Breast epithelium (tissue), 4 donors: ENCODE measurements around the gene BICD1. TPM values are rescaled to one million over a fixed set of nuclear protein-coding genes. Genes with fewer than 3 reads are reported as not detected.

Source experiments
- DNase-seq, 2 donors: peaks; one replicate each; pipeline ENCODE4 v3.0.0-alpha.2; 2019; ENCODE audit warnings: low spot score in 2 of 2
- H3K27ac ChIP-seq, 2 donors: fragments of 200-600 bp; sonication (generic) in 1 of 2; one replicate each; pipeline ENCODE4 v1.5.1; 2016 to 2019; ENCODE audit warnings: mild to moderate bottlenecking in 1 of 2
- H3K27me3 ChIP-seq, 2 donors: fragments of 200-600 bp; sonication (generic) in 1 of 2; one replicate each; pipeline versions ENCODE4 v1.5.1 to v1.6.0; 2017 to 2019; ENCODE audit warnings: control low read depth in 1 of 2, mild to moderate bottlenecking in 1 of 2
- H3K36me3 ChIP-seq: fragments of 200-600 bp; one replicate; pipeline ENCODE4 v1.5.1; 2019
- H3K4me1 ChIP-seq, 2 donors: fragments of 200-600 bp; sonication (generic); one replicate each; pipeline ENCODE4 v1.5.1; 2016 to 2019; ENCODE audit warnings: control low read depth in 1 of 2
- H3K4me3 ChIP-seq, 3 donors: fragments of 200-600 bp; sonication (generic); 1 replicate in 2 of 3; 2 replicates in 1 of 3; pipeline ENCODE4 v1.5.1; 2016 to 2019; ENCODE audit warnings: mild to moderate bottlenecking in 3 of 3, moderate library complexity in 2 of 3
- H3K9me3 ChIP-seq, 2 donors: fragments of 200-600 bp; sonication (generic) in 1 of 2; one replicate each; pipeline ENCODE4 v1.5.1; 2016 to 2019; ENCODE audit warnings: control low read depth in 1 of 2
- POLR2A ChIP-seq: fragments of 450-650 bp; IDR thresholded peaks from one replicate; pipeline ENCODE4 v1.6.1; 2016; ENCODE audit warnings: antibody characterized with exemption, mild to moderate bottlenecking, moderate library complexity
- POLR2AphosphoS5 ChIP-seq, 3 donors: sonication (generic); formaldehyde crosslinking; IDR thresholded peaks; one replicate each; pipeline ENCODE4 v1.6.1; 2017; ENCODE audit warnings: antibody characterized with exemption in 3 of 3
- intact Hi-C: fragments of 100-400 bp; cut with DNase I; formaldehyde crosslinking; loops from one replicate; pipeline ENCODE4 v1.15.1; 2023; ENCODE audit warnings: low total_unique reads
- total RNA-seq, 3 donors: library from RNA; depleted of rRNA; stranded (reverse); fragments of >200 nt; gene quantifications; one replicate each; pipeline ENCODE4 v1.1.0, GENCODE V29; 2016
- TF ChIP-seq, protein P1 (sequence below), 3 donors: fragments of 450-650 bp; IDR thresholded peaks; one replicate each; pipeline ENCODE4 v1.5.1; 2016 to 2017; ENCODE audit warnings: antibody characterized with exemption in 3 of 3, mild to moderate bottlenecking in 3 of 3, moderate library complexity in 3 of 3

BICD1 gene
- total RNA-seq, 3 donors from 2014 or later, result 7.2 to 31.5 (median 18.4) TPM

DNA sequence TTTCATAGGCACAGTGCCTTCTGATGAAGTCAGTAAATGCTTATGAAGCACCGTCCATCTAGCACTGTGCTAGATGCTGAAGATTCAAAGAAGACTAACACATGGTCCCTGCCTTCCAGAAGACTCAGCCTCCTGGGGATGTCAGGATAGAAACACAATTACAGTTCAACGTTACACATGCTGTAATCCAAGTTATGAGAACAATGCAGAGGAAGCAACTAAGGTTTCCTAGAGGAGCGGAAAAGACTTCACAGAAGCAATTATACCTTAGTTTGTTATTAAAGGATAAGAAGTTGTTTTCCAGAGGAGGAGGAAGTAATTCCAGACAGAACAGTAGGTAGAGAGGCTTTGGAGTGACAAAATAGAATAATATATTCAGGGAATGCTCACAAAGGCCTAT, 225.8 kb downstream of the BICD1 start:
- Histone ChIP-seq H3K27me3 (no peaks in the 10 kb centered on the region), H3K4me3 (no peak overlapping the region), H3K27ac (no peak overlapping the region), H3K9me3 (no peaks in the 10 kb centered on the region), H3K4me1 (no peaks in the 10 kb centered on the region), H3K36me3 (no peaks in the 10 kb centered on the region)
- DNase-seq, result no peak
- intact Hi-C loops, result no loop called here
- TF ChIP-seq POLR2A, result no peak
- TF ChIP-seq, protein P1, sequence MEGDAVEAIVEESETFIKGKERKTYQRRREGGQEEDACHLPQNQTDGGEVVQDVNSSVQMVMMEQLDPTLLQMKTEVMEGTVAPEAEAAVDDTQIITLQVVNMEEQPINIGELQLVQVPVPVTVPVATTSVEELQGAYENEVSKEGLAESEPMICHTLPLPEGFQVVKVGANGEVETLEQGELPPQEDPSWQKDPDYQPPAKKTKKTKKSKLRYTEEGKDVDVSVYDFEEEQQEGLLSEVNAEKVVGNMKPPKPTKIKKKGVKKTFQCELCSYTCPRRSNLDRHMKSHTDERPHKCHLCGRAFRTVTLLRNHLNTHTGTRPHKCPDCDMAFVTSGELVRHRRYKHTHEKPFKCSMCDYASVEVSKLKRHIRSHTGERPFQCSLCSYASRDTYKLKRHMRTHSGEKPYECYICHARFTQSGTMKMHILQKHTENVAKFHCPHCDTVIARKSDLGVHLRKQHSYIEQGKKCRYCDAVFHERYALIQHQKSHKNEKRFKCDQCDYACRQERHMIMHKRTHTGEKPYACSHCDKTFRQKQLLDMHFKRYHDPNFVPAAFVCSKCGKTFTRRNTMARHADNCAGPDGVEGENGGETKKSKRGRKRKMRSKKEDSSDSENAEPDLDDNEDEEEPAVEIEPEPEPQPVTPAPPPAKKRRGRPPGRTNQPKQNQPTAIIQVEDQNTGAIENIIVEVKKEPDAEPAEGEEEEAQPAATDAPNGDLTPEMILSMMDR (IDR thresholded peaks at IDR 0.05), result no peak
- TF ChIP-seq POLR2AphosphoS5 (IDR thresholded peaks at IDR 0.05), result no peak

- no peak overlapping the region for H3K27ac ChIP-seq
- no peak for DNase-seq
- H3K36me3 ChIP-seq, result no peaks in the 10 kb centered on the region
- TF ChIP-seq POLR2A, result no peak
- TF ChIP-seq, protein P1 (IDR thresholded peaks at IDR 0.05), result no peak
- TF ChIP-seq POLR2AphosphoS5 (IDR thresholded peaks at IDR 0.05), result no peak
- no peaks in the 10 kb centered on the region for H3K9me3 ChIP-seq
- H3K4me3 ChIP-seq, result no peak overlapping the region
- intact Hi-C loops, result no loop called here
- no peaks in the 10 kb centered on the region for H3K4me1 ChIP-seq
- no peaks in the 10 kb centered on the region for H3K27me3 ChIP-seq
Observed at GRCh38 chr12:32334371-32334777, 227.7 kb downstream of the BICD1 start.

- Histone ChIP-seq H3K36me3 (no peaks in the 10 kb centered on the region), H3K4me3 (no peak overlapping the region), H3K27ac (no peak overlapping the region), H3K27me3 (no peaks in the 10 kb centered on the region), H3K4me1 (no peaks in the 10 kb centered on the region), H3K9me3 (no peaks in the 10 kb centered on the region)
- TF ChIP-seq, protein P1 (IDR thresholded peaks at IDR 0.05), result no peak
- TF ChIP-seq POLR2AphosphoS5 (IDR thresholded peaks at IDR 0.05), result no peak
- no peak for TF ChIP-seq POLR2A
- no peak for DNase-seq
- intact Hi-C loops, result no loop called here
Observed at GRCh38 chr12:32336261-32336660, 229.6 kb downstream of the BICD1 start.

DNA sequence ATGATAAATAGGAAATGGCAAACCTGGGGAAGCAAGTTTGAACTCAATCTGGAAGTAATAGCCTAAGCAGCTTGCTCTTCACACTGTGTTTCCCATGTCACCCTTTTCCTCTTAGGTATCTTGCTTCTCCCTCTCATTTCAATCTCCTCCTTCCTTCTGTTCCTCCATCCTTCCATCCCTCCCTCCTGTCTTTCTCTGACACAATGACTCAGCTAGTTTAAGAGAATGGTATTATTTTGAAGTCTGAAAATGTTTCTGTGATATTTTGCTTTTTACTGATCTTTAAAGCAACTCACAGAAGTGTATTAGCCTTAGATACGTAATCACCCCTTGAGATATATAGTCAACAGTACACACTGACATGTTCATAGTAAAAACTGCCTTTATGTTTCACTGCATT, 236.8 kb downstream of the BICD1 start:
- no peak overlapping the region for H3K4me3 ChIP-seq
- no peak for TF ChIP-seq POLR2AphosphoS5 (IDR thresholded peaks at IDR 0.05)
- TF ChIP-seq, protein P1 (IDR thresholded peaks at IDR 0.05), result no peak
- no peak for TF ChIP-seq POLR2A
- no peak for DNase-seq
- no peaks in the 10 kb centered on the region for H3K36me3 ChIP-seq
- intact Hi-C loops, result no loop called here
- H3K4me1 ChIP-seq, result no peaks in the 10 kb centered on the region
- H3K27ac ChIP-seq, result no peak overlapping the region
- H3K9me3 ChIP-seq, result no peaks in the 10 kb centered on the region
- no peaks in the 10 kb centered on the region for H3K27me3 ChIP-seq

DNA sequence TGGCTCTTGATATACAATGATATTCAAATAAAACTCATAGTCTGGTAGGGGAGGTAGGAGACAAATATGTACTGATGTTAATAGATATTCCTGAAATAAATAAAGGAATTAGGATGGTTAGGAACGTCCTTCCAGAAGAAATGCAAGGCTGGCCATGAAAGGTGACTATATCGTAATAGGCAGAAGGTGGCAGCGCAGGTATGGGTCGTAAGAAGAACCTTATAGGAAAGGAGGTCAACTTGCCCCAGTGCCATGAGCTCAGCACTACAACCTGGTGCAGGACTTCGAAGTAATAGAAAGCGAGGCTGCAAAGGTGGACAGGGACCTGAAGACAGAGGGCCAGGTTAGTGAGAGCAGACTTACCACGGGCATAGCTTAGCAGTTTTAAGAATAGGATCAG, 237.4 kb downstream of the BICD1 start:
- TF ChIP-seq, protein P1 (IDR thresholded peaks at IDR 0.05), result no peak
- no peak for TF ChIP-seq POLR2A
- no peaks in the 10 kb centered on the region for H3K4me1 ChIP-seq
- H3K36me3 ChIP-seq, result no peaks in the 10 kb centered on the region
- no peak overlapping the region for H3K4me3 ChIP-seq
- H3K9me3 ChIP-seq, result no peaks in the 10 kb centered on the region
- H3K27ac ChIP-seq, result no peak overlapping the region
- no peaks in the 10 kb centered on the region for H3K27me3 ChIP-seq
- intact Hi-C loops, result no loop called here
- no peak for DNase-seq
